GM12864 (cell line): ENCODE measurements around the gene HTR3A.

ENCODE experiments used
- DNase-seq: peaks from one replicate; pipeline ENCODE4 v3.0.0-alpha.2; 2011; ENCODE audit warnings: low read depth
- H3K4me3 ChIP-seq: 2 replicates; pipeline ENCODE4 v1.5.1; 2011; ENCODE audit warnings: mild to moderate bottlenecking, low read depth, low read length, control low read depth
- TF ChIP-seq, protein P1 (sequence below): IDR thresholded peaks from 2 replicates; pipeline ENCODE4 v1.5.1; 2011; ENCODE audit warnings: low read depth, mild to moderate bottlenecking, moderate library complexity, low read length, control low read depth, inconsistent platforms; ENCODE audit errors: missing control alignments

The HTR3A gene

DNA sequence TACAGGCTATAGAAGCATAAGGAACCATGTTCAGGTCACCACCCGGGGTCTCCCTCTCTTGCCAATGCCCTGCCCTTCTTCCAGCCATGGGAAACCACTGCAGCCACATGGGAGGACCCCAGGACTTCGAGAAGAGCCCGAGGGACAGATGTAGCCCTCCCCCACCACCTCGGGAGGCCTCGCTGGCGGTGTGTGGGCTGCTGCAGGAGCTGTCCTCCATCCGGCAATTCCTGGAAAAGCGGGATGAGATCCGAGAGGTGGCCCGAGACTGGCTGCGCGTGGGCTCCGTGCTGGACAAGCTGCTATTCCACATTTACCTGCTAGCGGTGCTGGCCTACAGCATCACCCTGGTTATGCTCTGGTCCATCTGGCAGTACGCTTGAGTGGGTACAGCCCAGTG is 14.5 kb downstream of the HTR3A start:
- H3K4me3 ChIP-seq = no peak overlapping the region
- no peak for DNase-seq
- TF ChIP-seq, protein P1, sequence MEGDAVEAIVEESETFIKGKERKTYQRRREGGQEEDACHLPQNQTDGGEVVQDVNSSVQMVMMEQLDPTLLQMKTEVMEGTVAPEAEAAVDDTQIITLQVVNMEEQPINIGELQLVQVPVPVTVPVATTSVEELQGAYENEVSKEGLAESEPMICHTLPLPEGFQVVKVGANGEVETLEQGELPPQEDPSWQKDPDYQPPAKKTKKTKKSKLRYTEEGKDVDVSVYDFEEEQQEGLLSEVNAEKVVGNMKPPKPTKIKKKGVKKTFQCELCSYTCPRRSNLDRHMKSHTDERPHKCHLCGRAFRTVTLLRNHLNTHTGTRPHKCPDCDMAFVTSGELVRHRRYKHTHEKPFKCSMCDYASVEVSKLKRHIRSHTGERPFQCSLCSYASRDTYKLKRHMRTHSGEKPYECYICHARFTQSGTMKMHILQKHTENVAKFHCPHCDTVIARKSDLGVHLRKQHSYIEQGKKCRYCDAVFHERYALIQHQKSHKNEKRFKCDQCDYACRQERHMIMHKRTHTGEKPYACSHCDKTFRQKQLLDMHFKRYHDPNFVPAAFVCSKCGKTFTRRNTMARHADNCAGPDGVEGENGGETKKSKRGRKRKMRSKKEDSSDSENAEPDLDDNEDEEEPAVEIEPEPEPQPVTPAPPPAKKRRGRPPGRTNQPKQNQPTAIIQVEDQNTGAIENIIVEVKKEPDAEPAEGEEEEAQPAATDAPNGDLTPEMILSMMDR = no peak

DNA sequence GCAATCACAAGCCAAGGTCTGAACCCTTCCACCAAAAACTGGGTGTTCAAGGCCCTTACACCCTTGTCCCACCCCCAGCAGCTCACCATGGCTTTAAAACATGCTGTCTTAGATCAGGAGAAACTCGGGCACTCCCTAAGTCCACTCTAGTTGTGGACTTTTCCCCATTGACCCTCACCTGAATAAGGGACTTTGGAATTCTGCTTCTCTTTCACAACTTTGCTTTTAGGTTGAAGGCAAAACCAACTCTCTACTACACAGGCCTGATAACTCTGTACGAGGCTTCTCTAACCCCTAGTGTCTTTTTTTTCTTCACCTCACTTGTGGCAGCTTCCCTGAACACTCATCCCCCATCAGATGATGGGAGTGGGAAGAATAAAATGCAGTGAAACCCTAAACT is 15.0 kb downstream of the HTR3A start:
- no peak for DNase-seq
- H3K4me3 ChIP-seq = no peak overlapping the region
- TF ChIP-seq, protein P1 = no peak

DNA sequence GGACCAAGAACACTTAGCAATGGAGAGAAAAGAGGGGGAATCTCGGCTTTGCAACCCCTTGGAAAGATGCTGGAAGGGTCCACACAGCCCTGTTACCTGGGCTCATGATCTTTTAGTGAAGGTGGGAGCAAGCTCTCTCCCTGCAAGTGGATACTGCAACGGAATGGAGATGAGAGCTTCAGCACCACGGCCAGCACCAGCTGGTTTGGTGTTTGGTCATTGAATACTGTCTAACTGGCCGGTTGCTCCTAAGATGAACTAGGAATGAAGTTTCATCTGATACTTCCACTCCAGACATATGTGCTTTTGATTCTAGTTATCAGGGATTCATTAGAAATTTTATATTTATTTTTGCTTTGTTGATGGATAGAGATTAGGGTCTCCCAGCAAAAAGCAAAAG is 16.3 kb downstream of the HTR3A start:
- no peak for DNase-seq
- H3K4me3 ChIP-seq = no peak overlapping the region
- TF ChIP-seq, protein P1 = no peak

DNA sequence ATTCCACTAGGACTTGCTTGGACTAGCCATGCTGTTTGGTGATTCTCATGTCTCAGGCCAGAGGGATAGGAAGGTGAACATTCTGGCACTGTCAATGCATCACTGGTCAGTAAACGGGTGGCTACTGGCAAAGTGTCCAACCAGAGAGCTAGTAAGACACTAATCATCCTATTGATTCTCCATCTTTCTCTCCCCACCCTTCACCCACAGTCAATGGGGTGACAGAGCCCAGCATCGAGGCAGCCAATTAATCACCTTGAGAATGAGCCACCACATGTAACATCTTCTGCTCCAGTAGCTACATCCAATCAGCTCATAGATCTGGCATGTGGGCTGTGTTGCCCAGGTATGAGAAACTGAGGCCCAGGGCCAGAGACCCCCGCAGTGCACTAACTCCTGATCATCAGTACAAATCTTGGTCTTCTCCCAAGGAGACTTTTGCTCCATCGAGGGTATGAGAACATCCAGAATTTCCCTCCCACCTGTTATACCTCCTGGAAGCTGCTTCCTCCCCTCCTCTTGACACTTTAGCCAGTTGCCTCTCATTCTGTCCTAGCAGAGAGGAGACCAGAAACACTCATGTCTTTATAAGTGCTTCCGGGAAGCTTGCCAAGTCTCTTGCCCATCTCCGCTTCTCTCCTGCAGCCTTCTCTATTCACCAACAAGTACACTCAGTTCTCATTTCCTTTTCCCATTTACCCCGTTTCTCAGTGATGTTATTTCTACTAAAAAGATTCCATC is 17.0 kb downstream of the HTR3A start:
- H3K4me3 ChIP-seq = no peak overlapping the region
- TF ChIP-seq, protein P1 = no peak
- no peak for DNase-seq

DNA sequence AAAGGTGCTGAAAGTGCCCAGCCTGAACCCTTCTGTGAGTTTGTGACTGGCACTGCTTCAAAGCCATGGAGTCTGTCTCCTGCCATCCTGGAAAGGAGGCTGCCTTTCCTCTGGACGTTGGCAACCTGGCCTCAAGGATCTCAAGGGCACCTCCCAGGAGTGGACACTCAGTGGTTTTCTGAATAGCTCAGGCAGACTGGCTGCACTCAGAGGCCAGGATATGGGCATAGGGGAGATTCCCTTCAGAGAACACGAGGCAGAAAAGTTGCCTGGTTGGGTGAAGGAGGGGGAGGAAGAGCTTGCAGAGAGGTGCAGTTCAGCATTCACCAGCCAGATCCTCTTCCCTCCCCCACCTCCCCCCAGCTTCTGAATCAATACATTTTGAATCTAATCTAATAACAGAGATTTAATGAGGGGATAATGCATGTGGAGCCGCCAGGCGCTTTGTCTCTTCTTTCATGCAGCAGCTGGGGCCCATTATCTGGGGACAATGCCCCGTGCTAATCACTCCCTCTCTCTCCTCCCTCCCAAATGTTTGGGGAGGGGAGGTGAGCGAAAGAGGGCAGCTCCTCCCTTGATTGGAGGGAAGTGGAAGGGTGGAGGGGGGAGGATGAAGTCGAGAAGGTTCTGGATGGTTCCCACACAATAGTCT is 17.7 kb downstream of the HTR3A start:
- TF ChIP-seq, protein P1 = no peak
- no peak for DNase-seq
- no peak overlapping the region for H3K4me3 ChIP-seq

DNA sequence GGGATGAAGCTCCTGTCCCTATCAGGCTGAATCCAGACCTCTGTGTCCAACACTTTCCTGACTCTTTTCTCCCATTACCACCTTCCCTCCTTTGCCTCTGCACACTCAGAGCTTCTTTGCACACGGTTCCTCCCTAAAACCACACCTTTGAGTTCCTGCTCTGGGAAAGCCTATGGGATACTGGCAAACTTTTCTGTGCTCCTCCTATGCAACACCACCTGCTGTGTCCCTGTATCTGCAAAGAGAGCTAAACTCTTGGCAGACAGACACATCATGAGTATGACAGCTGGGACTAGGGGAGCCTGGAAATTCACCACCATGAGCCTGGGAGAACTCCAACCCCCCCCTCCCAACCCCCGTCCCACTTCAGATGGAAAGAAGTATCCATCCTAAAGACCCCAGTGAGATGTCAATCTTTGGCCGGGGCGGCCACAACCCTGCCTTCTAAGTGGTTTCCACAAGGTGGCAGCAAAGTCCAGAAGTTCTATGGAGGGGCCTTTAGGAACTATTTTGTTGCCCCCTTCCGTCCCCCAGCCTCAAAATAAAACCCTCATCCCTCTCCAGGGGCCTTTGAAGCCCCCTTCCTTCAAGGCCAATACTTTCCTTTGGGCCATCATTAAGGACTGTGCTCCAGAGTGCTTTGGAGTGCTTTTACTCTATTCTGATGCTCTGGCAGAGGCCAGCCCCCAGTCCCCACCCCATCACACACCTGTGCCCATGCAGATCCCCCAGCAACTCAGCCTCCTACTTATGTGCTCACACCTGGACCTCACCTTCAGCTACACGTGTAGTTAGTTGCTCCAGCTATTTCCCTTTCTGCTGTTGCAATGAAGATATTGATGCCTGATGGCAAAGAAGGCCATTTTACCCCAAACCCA is 19.4 kb downstream of the HTR3A start:
- TF ChIP-seq, protein P1 = peak; percentile 56
- no peak overlapping the region for H3K4me3 ChIP-seq
- DNase-seq = no peak
